Activated naive CD8-positive, alpha-beta T cell treated with anti-CD3 and anti-CD28 coated beads, Interleukin-2, amount 50 U/mL, for 16 hours (primary cell): ENCODE results near the gene LILRB2.
"Not testable (repeated sequence)": the region's sequence is repeated elsewhere in the genome, so short reads cannot be mapped to it uniquely, and the experiment has no call there.

Experiments used
- DNase-seq: peaks from one replicate; pipeline ENCODE4 v3.0.0-alpha.2; 2020; ENCODE audit warnings: low read depth, low spot score

The LILRB2 gene

GRCh38 chr19:54242234-54242633 lies 38.7 kb downstream of the LILRB2 start:
- not testable (repeated sequence) for DNase-seq

- DNase-seq = not testable (repeated sequence)
These were observed 40.3 kb downstream of the LILRB2 start for GRCh38 chr19:54240372-54241336.

- not testable (repeated sequence) for DNase-seq
These were observed 41.2 kb downstream of the LILRB2 start for GRCh38 chr19:54239491-54240371.

- DNase-seq = no peak
These were observed 47.0 kb downstream of the LILRB2 start for GRCh38 chr19:54233941-54234340.

GRCh38 chr19:54231077-54231931 lies 49.6 kb downstream of the LILRB2 start:
- DNase-seq = peak; percentile 80

GRCh38 chr19:54230031-54230430 lies 50.9 kb downstream of the LILRB2 start:
- DNase-seq = no peak

GRCh38 chr19:54229146-54229545 lies 51.8 kb downstream of the LILRB2 start:
- no peak for DNase-seq

- not testable (repeated sequence) for DNase-seq
These were observed 56.3 kb downstream of the LILRB2 start for GRCh38 chr19:54224619-54225018.

- not testable (repeated sequence) for DNase-seq
These were observed 57.0 kb downstream of the LILRB2 start for GRCh38 chr19:54223937-54224281.
